Erythroblast (primary cell): ENCODE data around the gene NUF2.

ENCODE experiments used
- GATA1 ChIP-seq: IDR thresholded peaks from 2 replicates; pipeline ENCODE4 v1.6.1; 2011; ENCODE audit warnings: low read depth, mild to moderate bottlenecking, control low read depth, low read length, moderate library complexity
- POLR2A ChIP-seq: IDR thresholded peaks from 2 replicates; pipeline ENCODE4 v1.6.1; 2011; ENCODE audit warnings: mild to moderate bottlenecking, low read length

DNA sequence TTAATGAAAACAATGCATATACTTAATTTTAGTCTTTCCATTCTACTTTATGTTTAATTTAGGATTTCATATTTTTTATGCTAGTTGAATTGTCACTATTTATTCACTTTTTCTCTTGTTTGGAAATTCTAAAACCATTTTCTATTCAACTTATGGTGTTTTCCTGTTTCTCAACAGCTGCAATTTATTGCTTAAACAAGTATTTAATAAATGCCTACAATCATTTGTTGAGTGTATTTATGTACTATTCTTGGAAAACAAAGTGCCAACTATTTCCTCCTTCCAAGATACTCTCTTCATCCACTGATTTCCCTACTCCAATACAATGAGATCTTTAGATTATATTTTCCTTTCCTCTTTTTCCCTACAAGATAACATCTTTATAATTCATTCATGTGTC lies 65.4 kb downstream of the NUF2 start:
- TF ChIP-seq POLR2A: no peak
- TF ChIP-seq GATA1: no peak
